H1 (cell line): Measurements from ENCODE around the gene ZDHHC1. TPM values are rescaled to one million over a fixed set of nuclear protein-coding genes. Genes with fewer than 3 reads are reported as not detected.

Source experiments
- CTCF ChIA-PET: fragments of 300-600 bp; sonication (Branson Sonifier 250); formaldehyde crosslinking; loops from one replicate; lab custom pipeline; 2021; ENCODE audit not compliant: partially characterized antibody; lab: Charles Lee
- POLR2A ChIA-PET: fragments of 300-600 bp; sonication (Branson Sonifier 250); formaldehyde crosslinking; loops from one replicate; lab custom pipeline; 2021; ENCODE audit warnings: inconsistent platforms; ENCODE audit not compliant: partially characterized antibody; lab: Charles Lee
- DNase-seq, 2 experiments: peaks; one replicate each; pipeline versions ENCODE4 v3.0.0 to v3.0.0-alpha.2; 2010 to 2022; ENCODE audit warnings: low spot score in 2 of 2, low read depth in 1 of 2, mixed read lengths in 1 of 2
- FAIRE-seq: peaks from 2 replicates; lab custom pipeline; 2011; peaks lifted over from hg19 to GRCh38; lab: Jason Lieb, UNC
- H2AFZ ChIP-seq: 2 replicates; pipeline ENCODE4 v1.8.1; 2012; ENCODE audit warnings: low read length, inconsistent platforms
- H2AK5ac ChIP-seq: 2 replicates; pipeline ENCODE4 v1.6.1; 2013; ENCODE audit warnings: low read depth, low read length
- H2BK120ac ChIP-seq: replicated peaks from 2 replicates; pipeline ENCODE3; 2013; ENCODE audit warnings: low read depth, low read length, inconsistent platforms
- H2BK12ac ChIP-seq: 2 replicates; pipeline ENCODE4 v1.6.1; 2013; ENCODE audit warnings: low read depth, low read length
- H2BK15ac ChIP-seq: 2 replicates; pipeline ENCODE4 v1.6.1; 2013; ENCODE audit warnings: low read length
- H2BK20ac ChIP-seq: 2 replicates; pipeline ENCODE4 v1.6.1; 2013; ENCODE audit warnings: low read length
- H2BK5ac ChIP-seq: 2 replicates; pipeline ENCODE4 v1.6.1; 2013; ENCODE audit warnings: low read depth, low read length
- H3K14ac ChIP-seq: 2 replicates; pipeline ENCODE4 v1.6.1; 2013; ENCODE audit warnings: inconsistent platforms; ENCODE audit not compliant: insufficient read length
- H3K18ac ChIP-seq: 2 replicates; pipeline ENCODE4 v1.6.1; 2013; ENCODE audit warnings: low read length; ENCODE audit errors: extremely low read depth
- H3K23ac ChIP-seq: 2 replicates; pipeline ENCODE4 v1.6.1; 2013; ENCODE audit warnings: inconsistent platforms; ENCODE audit not compliant: insufficient read length
- H3K23me2 ChIP-seq: 2 replicates; pipeline ENCODE4 v1.6.1; 2013; ENCODE audit warnings: low read depth, low read length
- H3K27ac ChIP-seq: 2 replicates; pipeline ENCODE4 v1.6.1; 2011; ENCODE audit warnings: low read depth, low read length, inconsistent platforms
- H3K27me3 ChIP-seq, 4 experiments: replicated peaks in 1 of 4; 1 replicate in 1 of 4; 2 replicates in 3 of 4; pipeline versions ENCODE4 v1.6.1 to v1.8.1; 2011 to 2013; ENCODE audit warnings: low read length in 3 of 4, mild to moderate bottlenecking in 3 of 4, inconsistent platforms in 2 of 4, mixed read lengths in 2 of 4, moderate library complexity in 1 of 4; ENCODE audit not compliant: control insufficient read depth in 3 of 4, insufficient read depth in 3 of 4; ENCODE audit errors: extremely low read depth in 1 of 4
- H3K36me3 ChIP-seq, 4 experiments: 2 replicates each; pipeline versions ENCODE4 v1.6.1 to v1.8.1; 2011 to 2013; ENCODE audit warnings: mild to moderate bottlenecking in 4 of 4, low read length in 3 of 4, moderate library complexity in 2 of 4, control low read depth in 1 of 4, inconsistent platforms in 1 of 4; ENCODE audit not compliant: insufficient read depth in 4 of 4, control insufficient read depth in 2 of 4
- H3K4ac ChIP-seq: replicated peaks from 2 replicates; pipeline ENCODE3; 2013; ENCODE audit warnings: low read length, low read depth, mixed read lengths, inconsistent platforms; ENCODE audit not compliant: insufficient read length
- H3K4me1 ChIP-seq, 4 experiments: replicated peaks in 1 of 4; 1 replicate in 1 of 4; 2 replicates in 3 of 4; pipeline versions ENCODE4 v1.6.1 to v1.8.1; 2011 to 2013; ENCODE audit warnings: low read length in 3 of 4, inconsistent platforms in 2 of 4, mixed read lengths in 1 of 4; ENCODE audit not compliant: insufficient read depth in 4 of 4, control insufficient read depth in 3 of 4
- H3K4me2 ChIP-seq, 2 experiments: 2 replicates each; pipeline versions ENCODE4 v1.6.1 to v1.8.1; 2011 to 2013; ENCODE audit warnings: low read depth in 2 of 2, low read length in 2 of 2, control low read depth in 1 of 2, inconsistent platforms in 1 of 2, mild to moderate bottlenecking in 1 of 2; ENCODE audit not compliant: insufficient read depth in 1 of 2
- H3K4me3 ChIP-seq, 4 experiments: fragments of 200-600, 300-600 bp in 1 of 4; sonication (generic), shearing (Covaris generic), sonication (Bioruptor Twin) in 1 of 4; 2 replicates each; pipeline versions ENCODE4 v1.5.1 to v1.8.1; 2011 to 2016; ENCODE audit warnings: low read length in 4 of 4, low read depth in 3 of 4, control low read depth in 2 of 4, inconsistent platforms in 2 of 4, mild to moderate bottlenecking in 2 of 4, mixed read lengths in 1 of 4, moderate library complexity in 1 of 4; ENCODE audit not compliant: insufficient read depth in 2 of 4; ENCODE audit errors: extremely low read depth in 1 of 4
- H3K56ac ChIP-seq: replicated peaks from 2 replicates; pipeline ENCODE3; 2013; ENCODE audit warnings: low read depth, mild to moderate bottlenecking, mixed read lengths, low read length, inconsistent platforms; ENCODE audit not compliant: insufficient read length
- H3K79me1 ChIP-seq: 2 replicates; pipeline ENCODE4 v1.6.1; 2013; ENCODE audit warnings: low read depth, low read length, control low read depth
- H3K79me2 ChIP-seq, 2 experiments: 2 replicates each; pipeline versions ENCODE4 v1.6.1 to v1.8.1; 2012 to 2013; ENCODE audit warnings: low read length in 2 of 2, mild to moderate bottlenecking in 2 of 2, inconsistent platforms in 1 of 2; ENCODE audit not compliant: insufficient read depth in 2 of 2, control insufficient read depth in 1 of 2
- H3K9ac ChIP-seq, 4 experiments: replicated peaks in 1 of 4; 1 replicate in 1 of 4; 2 replicates in 3 of 4; pipeline versions ENCODE4 v1.6.1 to v1.8.1; 2011 to 2013; ENCODE audit warnings: low read depth in 3 of 4, low read length in 3 of 4, control low read depth in 2 of 4, mild to moderate bottlenecking in 2 of 4, moderate library complexity in 2 of 4, inconsistent platforms in 1 of 4; ENCODE audit errors: extremely low read depth in 1 of 4
- H3K9me3 ChIP-seq, 2 experiments: 2 replicates each; pipeline versions ENCODE4 v1.6.1 to v1.8.1; 2012 to 2013; ENCODE audit warnings: mild to moderate bottlenecking in 2 of 2, moderate library complexity in 2 of 2, control low read depth in 1 of 2, inconsistent platforms in 1 of 2, low read depth in 1 of 2, low read length in 1 of 2, mixed read lengths in 1 of 2; ENCODE audit not compliant: insufficient read depth in 2 of 2
- H4K20me1 ChIP-seq, 2 experiments: replicated peaks in 1 of 2; 2 replicates each; pipeline versions ENCODE3 to v1.8.1; 2011 to 2013; ENCODE audit warnings: inconsistent platforms in 2 of 2, low read length in 2 of 2, mild to moderate bottlenecking in 1 of 2; ENCODE audit not compliant: insufficient read depth in 2 of 2, control insufficient read depth in 1 of 2
- H4K5ac ChIP-seq: 2 replicates; pipeline ENCODE4 v1.6.1; 2013; ENCODE audit warnings: low read length, low read depth, mixed read lengths, inconsistent platforms; ENCODE audit not compliant: insufficient read length
- H4K8ac ChIP-seq: 2 replicates; pipeline ENCODE4 v1.8.0; 2013; ENCODE audit warnings: mild to moderate bottlenecking, moderate library complexity, low read length, inconsistent platforms; ENCODE audit not compliant: insufficient read depth; ENCODE audit errors: extremely low read depth
- H4K91ac ChIP-seq: replicated peaks from 2 replicates; pipeline ENCODE3; 2013; ENCODE audit warnings: low read length, mixed read lengths, inconsistent platforms; ENCODE audit not compliant: insufficient read length
- CTBP2 ChIP-seq: IDR thresholded peaks from 2 replicates; pipeline ENCODE4 v1.7.0; 2011; ENCODE audit warnings: borderline replicate concordance, mild to moderate bottlenecking, moderate library complexity, mixed read lengths, low read length; ENCODE audit not compliant: insufficient read depth, insufficient read length
- HDAC2 ChIP-seq, 2 experiments: fragments of 300-600 bp in 1 of 2; sonication (generic) in 1 of 2; IDR thresholded peaks; 2 replicates each; pipeline ENCODE4 v1.6.1; 2011 to 2012; ENCODE audit warnings: low read depth in 2 of 2, low read length in 2 of 2, mild to moderate bottlenecking in 2 of 2, moderate library complexity in 2 of 2, borderline replicate concordance in 1 of 2, inconsistent platforms in 1 of 2
- POLR2AphosphoS5 ChIP-seq: IDR thresholded peaks from 2 replicates; pipeline ENCODE4 v1.6.1; 2011; ENCODE audit warnings: low read depth, low read length
- RAD21 ChIP-seq, 2 experiments: IDR thresholded peaks in 1 of 2; conservative IDR thresholded peaks in 1 of 2; 2 replicates each; pipeline ENCODE4 v1.6.1; 2011; ENCODE audit warnings: low read depth in 2 of 2, low read length in 2 of 2, improper control_type of control experiment in 1 of 2, inconsistent platforms in 1 of 2, mild to moderate bottlenecking in 1 of 2, moderate library complexity in 1 of 2
- SRF ChIP-seq: IDR thresholded peaks from 2 replicates; pipeline ENCODE4 v1.6.1; 2011; ENCODE audit warnings: mild to moderate bottlenecking, low read depth, low read length, moderate library complexity
- TAF1 ChIP-seq: IDR thresholded peaks from 2 replicates; pipeline ENCODE4 v1.6.1; 2011; ENCODE audit warnings: mild to moderate bottlenecking, low read depth, low read length
- WGBS, 2 experiments: shearing (Covaris generic) in 1 of 2; methylation state at CpG; one replicate each; pipeline versions ENCODE4 v1.1.6 to v1.1.7; 2013 to 2015; ENCODE audit warnings: low lambda C conversion rate in 2 of 2, mixed read lengths in 2 of 2, inconsistent platforms in 1 of 2, low coverage in 1 of 2, missing lambda C conversion rate in 1 of 2; ENCODE audit not compliant: insufficient replicate concordance in 2 of 2, insufficient coverage in 1 of 2, insufficient read length in 1 of 2; ENCODE audit errors: extremely low coverage in 1 of 2, missing lambda C conversion rate in 1 of 2; 5-methylcytosine and 5-hydroxymethylcytosine counted together
- polyA plus RNA-seq, 7 experiments: library from polyadenylated mRNA; depleted of rRNA in 3 of 7; stranded (reverse) in 5 of 7; unstranded in 2 of 7; fragments of >200 nt in 5 of 7; fragments of 200-250 nt in 2 of 7; gene quantifications; 1 replicate in 5 of 7; 2 replicates in 1 of 7; 4 replicates in 1 of 7; pipeline versions ENCODE4 v1.2.1 to v1.2.3, GENCODE V29; 2011 to 2013; ENCODE audit warnings: missing spikeins in 2 of 7, mixed read lengths in 2 of 7
- total RNA-seq: library from RNA; stranded (reverse); fragmentation: NEBNext Ultra II Directional; extraction: Animal tissue kit (Norgen Biotek cat#: 25700); gene quantifications from 2 replicates; pipeline ENCODE4 v1.2.1, GENCODE V29; 2021
- TF ChIP-seq, protein P1 (sequence below), 3 experiments: IDR thresholded peaks; 1 replicate in 2 of 3; 2 replicates in 1 of 3; pipeline versions ENCODE4 v1.5.1 to v1.6.1; 2011; ENCODE audit warnings: low read length in 3 of 3, mild to moderate bottlenecking in 3 of 3, inconsistent platforms in 2 of 3, low read depth in 1 of 3, moderate library complexity in 1 of 3; ENCODE audit not compliant: insufficient read depth in 1 of 3; ENCODE audit errors: control extremely low read depth in 1 of 3

ZDHHC1 gene
- total and polyA plus RNA-seq, 2 of the 8 experiments (the other 6 are each of a cell fraction or from before 2014, with no cell fraction given), result 3.1 to 4.9 TPM

- peak overlapping the region; percentile 77; the same call in 1 of the 2 replicates for H4K8ac ChIP-seq
- no peaks in the 10 kb centered on the region for H3K79me2 ChIP-seq
- no peak overlapping the region; a peak in 2 of 8 replicates for H3K4me3 ChIP-seq
- no peak overlapping the region for H2BK5ac ChIP-seq
- peak overlapping the region; percentile 1 to 47; a peak in 2 of 4 replicates for H3K4me2 ChIP-seq
- H2BK120ac ChIP-seq, result no peak overlapping the region
- H3K4ac ChIP-seq, result no peak overlapping the region
- H2AFZ ChIP-seq, result no peak overlapping the region
- no peak overlapping the region for H2AK5ac ChIP-seq
- no peak overlapping the region for H3K56ac ChIP-seq
- CTCF ChIA-PET, result interaction anchor here (0.6 to 32.4 kb wide), 48 partner anchors 11 to 263 kb away, joined by 3 to 476 read pairs (median 4); partner anchors contain the start of genes HSD11B2, HSF4, KCTD19 and LRRC36
- no peaks in the 10 kb centered on the region for H3K9me3 ChIP-seq
- H4K20me1 ChIP-seq, result peaks cover 2 to 6% of the 10 kb centered on the region in 2 experiments
- WGBS, 2 experiments, result 32% methylated on average over 42 of the region's 42 CpGs; no CpG with 5 or more reads in 1 of the 2 experiments
- H3K36me3 ChIP-seq, result no peaks in the 10 kb centered on the region
- H3K23ac ChIP-seq, result no peak overlapping the region
- H3K14ac ChIP-seq, result no peak overlapping the region
- no peak overlapping the region for H3K18ac ChIP-seq
- no peak overlapping the region for H4K5ac ChIP-seq
- no peak overlapping the region for H3K9ac ChIP-seq
- peaks cover 12 to 27% (median 23%) of the 10 kb centered on the region in 4 experiments for H3K27me3 ChIP-seq
- H2BK15ac ChIP-seq, result 0 out of 2 replicates have a peak overlapping the region, but pooled peaks have one; percentile 29
- H3K79me1 ChIP-seq, result no peaks in the 10 kb centered on the region
- H3K27ac ChIP-seq, result no peak overlapping the region
- H2BK12ac ChIP-seq, result no peak overlapping the region
- FAIRE-seq (no peak), DNase-seq (peak; percentile 49 to 95)
- H3K4me1 ChIP-seq, result peaks cover 0 to 31% (median 21%) of the 10 kb centered on the region in 4 experiments; a peak in 6 of 7 replicates
- no peak overlapping the region for H4K91ac ChIP-seq
- POLR2A ChIA-PET, result interaction anchor here (1.0 to 2.3 kb wide), 3 partner anchors 9 to 22 kb away, joined by 3 to 5 read pairs (median 5); no protein-coding TSS in a partner anchor
- no peak overlapping the region for H2BK20ac ChIP-seq
- peaks cover 2% of the 10 kb centered on the region; the same call in 1 of the 2 replicates for H3K23me2 ChIP-seq
- peak; percentile 88 to 91 for TF ChIP-seq RAD21 (IDR thresholded peaks at IDR 0.05 in 1 of 2, conservative IDR thresholded peaks at IDR 0.05 in 1 of 2; ENCODE audit: low read depth in 2 of 2, low read length in 2 of 2)
- TF ChIP-seq CTBP2, result peak; percentile 63
- TF ChIP-seq POLR2AphosphoS5, result no peak
- 0 out of 2 replicates have a peak, but pooled peaks have one; percentile 22 for TF ChIP-seq TAF1
- TF ChIP-seq SRF, result 0 out of 2 replicates have a peak, but pooled peaks have one; percentile 24
- peak; percentile 34 to 63; a peak in 1 of 4 replicates for TF ChIP-seq HDAC2 (IDR thresholded peaks at IDR 0.05; ENCODE audit: borderline replicate concordance in 1 of 2, low read depth in 2 of 2, low read length in 2 of 2)
- TF ChIP-seq, protein P1, sequence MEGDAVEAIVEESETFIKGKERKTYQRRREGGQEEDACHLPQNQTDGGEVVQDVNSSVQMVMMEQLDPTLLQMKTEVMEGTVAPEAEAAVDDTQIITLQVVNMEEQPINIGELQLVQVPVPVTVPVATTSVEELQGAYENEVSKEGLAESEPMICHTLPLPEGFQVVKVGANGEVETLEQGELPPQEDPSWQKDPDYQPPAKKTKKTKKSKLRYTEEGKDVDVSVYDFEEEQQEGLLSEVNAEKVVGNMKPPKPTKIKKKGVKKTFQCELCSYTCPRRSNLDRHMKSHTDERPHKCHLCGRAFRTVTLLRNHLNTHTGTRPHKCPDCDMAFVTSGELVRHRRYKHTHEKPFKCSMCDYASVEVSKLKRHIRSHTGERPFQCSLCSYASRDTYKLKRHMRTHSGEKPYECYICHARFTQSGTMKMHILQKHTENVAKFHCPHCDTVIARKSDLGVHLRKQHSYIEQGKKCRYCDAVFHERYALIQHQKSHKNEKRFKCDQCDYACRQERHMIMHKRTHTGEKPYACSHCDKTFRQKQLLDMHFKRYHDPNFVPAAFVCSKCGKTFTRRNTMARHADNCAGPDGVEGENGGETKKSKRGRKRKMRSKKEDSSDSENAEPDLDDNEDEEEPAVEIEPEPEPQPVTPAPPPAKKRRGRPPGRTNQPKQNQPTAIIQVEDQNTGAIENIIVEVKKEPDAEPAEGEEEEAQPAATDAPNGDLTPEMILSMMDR (IDR thresholded peaks at IDR 0.05; ENCODE audit: control extremely low read depth in 1 of 3, insufficient read depth in 1 of 3, low read depth in 1 of 3, low read length in 3 of 3), result peak in 2 of 3 experiments; percentile 86 to 96; a peak in 3 of 4 replicates
These were observed 17.0 kb downstream of the ZDHHC1 start for GRCh38 chr16:67399218-67399733.
